Natural killer cell treated with Interleukin-12 subunit alpha and Interleukin-12 subunit beta and Interleukin-15 and Interleukin-18, amount 100 ng/mL, for 72 hours (primary cell): ENCODE data around the gene THRB. TPM values are rescaled to one million over a fixed set of nuclear protein-coding genes. Genes with fewer than 3 reads are reported as not detected.

ENCODE experiments used
- ATAC-seq, 2 donors: fragments of 150-1000 bp; cut with Tn5 transposase in 1 of 2; sonication (Bioruptor Pico), chemical (Tn5 transposase) in 1 of 2; 2 replicates each; pipeline ENCODE4 v1.10.0; 2021
- DNase-seq: peaks from one replicate; pipeline ENCODE4 v3.0.0; 2022; ENCODE audit warnings: low spot score
- H3K27ac Mint-ChIP-seq, 2 donors: 1 replicate in 1 of 2; 2 replicates in 1 of 2; pipeline ENCODE4 v1.8.0; 2022; ENCODE audit warnings: mixed read lengths in 2 of 2, mild to moderate bottlenecking in 1 of 2, moderate library complexity in 1 of 2
- H3K27me3 Mint-ChIP-seq, 2 donors: 1 replicate in 1 of 2; 2 replicates in 1 of 2; pipeline ENCODE4 v1.8.0; 2022; ENCODE audit warnings: mixed read lengths in 2 of 2
- H3K36me3 Mint-ChIP-seq: one replicate; pipeline ENCODE4 v1.8.0; 2022; ENCODE audit warnings: mixed read lengths
- H3K4me1 Mint-ChIP-seq, 2 donors: 1 replicate in 1 of 2; 2 replicates in 1 of 2; pipeline ENCODE4 v1.8.0; 2022; ENCODE audit warnings: low read depth in 2 of 2, mixed read lengths in 2 of 2, mild to moderate bottlenecking in 1 of 2
- H3K4me3 Mint-ChIP-seq: one replicate; pipeline ENCODE4 v1.8.0; 2022; ENCODE audit warnings: mixed read lengths
- H3K9me3 Mint-ChIP-seq: 2 replicates; pipeline ENCODE4 v1.8.0; 2022; ENCODE audit warnings: mixed read lengths
- total RNA-seq, 2 donors: library from RNA; stranded (reverse); gene quantifications; one replicate each; pipeline ENCODE4 v1.2.3, GENCODE V29; 2022

Gene THRB
- total RNA-seq, 2 donors from 2014 or later = 0.22 TPM; not detected in 1

DNA sequence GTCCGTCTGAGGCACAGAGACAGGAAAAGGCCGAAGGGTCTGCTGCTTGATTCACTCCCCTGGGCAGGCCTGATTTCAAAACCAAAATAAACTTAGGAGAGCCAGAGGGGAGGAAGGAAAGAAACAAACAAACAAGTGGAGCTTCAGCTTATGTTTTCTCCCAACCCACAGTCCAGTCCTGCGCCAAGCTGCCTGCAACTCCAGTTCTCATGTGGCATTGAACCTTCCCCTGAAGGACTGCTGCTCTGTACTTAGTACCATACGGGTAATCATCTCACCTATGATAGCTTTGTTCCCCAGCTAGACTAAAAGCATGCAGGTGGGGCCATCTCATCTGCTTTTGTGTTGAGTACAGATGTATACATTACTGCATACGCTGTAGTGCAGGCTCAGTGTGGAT is 236.4 kb downstream of the THRB start:
- Mint-ChIP-seq H3K27ac (no peak overlapping the region), H3K27me3 (peaks cover 0 to under 1% of the 10 kb centered on the region in 2 donors), H3K9me3 (no peaks in the 10 kb centered on the region), H3K4me3 (no peak overlapping the region), H3K4me1 (no peaks in the 10 kb centered on the region), H3K36me3 (no peaks in the 10 kb centered on the region)
- no peak for DNase-seq
- ATAC-seq = peak in 1 of 2 donors; percentile 13

DNA sequence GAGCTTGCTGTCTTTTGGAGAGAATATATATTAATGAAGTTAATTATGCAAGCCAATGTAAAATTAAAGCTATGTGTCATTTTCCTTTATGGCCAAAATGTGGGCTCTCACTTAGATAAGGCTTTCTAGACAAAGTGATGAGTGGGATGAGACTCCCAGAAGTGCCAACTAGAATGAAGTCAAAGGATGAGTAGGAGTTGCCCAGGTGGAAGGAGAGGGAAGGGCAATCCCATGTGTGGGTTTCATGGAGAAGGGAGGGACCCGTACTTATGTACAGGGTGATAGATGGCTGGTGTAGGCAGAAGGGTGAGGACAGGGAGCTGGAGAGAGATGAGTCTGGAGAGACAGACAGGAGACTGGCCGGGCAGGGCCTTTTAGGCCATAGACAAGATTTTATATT is 239.2 kb downstream of the THRB start:
- no peak overlapping the region for H3K4me3 Mint-ChIP-seq
- H3K36me3 Mint-ChIP-seq = no peaks in the 10 kb centered on the region
- no peaks in the 10 kb centered on the region for H3K4me1 Mint-ChIP-seq
- peaks cover 5 to 11% of the 10 kb centered on the region in 2 donors for H3K27me3 Mint-ChIP-seq
- H3K27ac Mint-ChIP-seq = no peak overlapping the region
- H3K9me3 Mint-ChIP-seq = no peaks in the 10 kb centered on the region
- ATAC-seq = peak in 1 of 2 donors; percentile 15
- no peak for DNase-seq

DNA sequence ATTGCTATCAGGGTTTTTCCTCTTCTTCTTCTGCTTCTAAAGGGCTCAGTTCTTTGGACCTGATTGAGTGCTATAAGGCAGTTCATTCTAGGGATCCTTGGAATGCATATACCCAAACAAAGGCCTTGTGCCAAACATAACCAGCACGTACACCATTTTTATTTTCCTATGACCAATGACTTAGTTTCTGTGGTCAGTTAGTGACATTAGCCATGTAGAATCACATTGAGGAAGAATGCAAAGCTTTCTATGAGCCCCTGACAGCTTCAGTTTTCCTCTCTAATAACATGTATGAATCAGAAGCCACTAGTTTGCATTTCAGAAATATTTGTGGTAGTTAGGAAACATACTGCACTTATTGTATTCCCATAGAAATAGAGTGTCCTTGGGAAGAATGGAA is 240.0 kb downstream of the THRB start:
- ATAC-seq (no peak), DNase-seq (no peak)
- peaks cover 5 to 11% of the 10 kb centered on the region in 2 donors for H3K27me3 Mint-ChIP-seq
- no peak overlapping the region for H3K4me3 Mint-ChIP-seq
- H3K4me1 Mint-ChIP-seq = no peaks in the 10 kb centered on the region
- H3K36me3 Mint-ChIP-seq = no peaks in the 10 kb centered on the region
- no peaks in the 10 kb centered on the region for H3K9me3 Mint-ChIP-seq
- no peak overlapping the region for H3K27ac Mint-ChIP-seq

DNA sequence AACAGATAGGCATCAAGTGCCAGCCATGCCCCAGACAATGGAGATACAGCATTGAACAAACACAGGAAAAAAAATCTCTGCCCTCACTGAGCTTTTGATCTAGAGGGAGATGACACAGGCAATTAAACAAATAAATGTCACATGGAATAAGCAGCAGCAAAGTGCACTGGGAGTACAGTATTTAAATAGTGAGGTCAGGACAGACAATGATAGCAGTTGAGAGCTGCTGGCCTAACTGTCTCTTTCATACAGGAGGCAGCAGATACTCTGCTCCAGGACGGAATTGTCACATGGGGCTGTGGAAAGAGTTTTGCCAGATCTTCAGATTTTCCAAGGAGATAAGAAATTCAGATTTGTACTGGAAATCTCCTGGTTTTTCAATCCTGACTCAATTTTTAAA is 241.3 kb downstream of the THRB start:
- ATAC-seq = no peak
- Mint-ChIP-seq H3K9me3 (no peaks in the 10 kb centered on the region), H3K36me3 (no peaks in the 10 kb centered on the region), H3K4me3 (no peak overlapping the region), H3K27ac (no peak overlapping the region), H3K27me3 (peaks cover 9 to 11% of the 10 kb centered on the region in 2 donors), H3K4me1 (no peaks in the 10 kb centered on the region)
- no peak for DNase-seq

DNA sequence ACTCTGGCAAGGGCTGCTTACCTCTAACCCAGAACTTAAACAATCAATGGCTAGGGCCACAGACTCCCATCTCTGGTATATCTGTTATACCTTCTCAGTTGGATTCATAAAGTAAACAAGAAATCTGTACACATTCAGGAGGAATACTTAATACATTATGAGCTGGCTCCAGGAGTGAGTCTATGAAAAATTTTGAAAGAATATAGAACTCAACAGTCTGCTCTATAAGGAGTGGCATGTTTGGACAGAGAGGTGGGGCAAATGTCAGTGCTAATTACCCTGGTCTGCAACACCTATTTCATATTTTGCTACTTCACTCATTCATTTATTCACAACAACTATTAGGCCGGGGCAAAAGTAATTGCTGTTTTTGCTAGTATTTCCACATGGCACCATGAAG is 245.1 kb downstream of the THRB start:
- H3K36me3 Mint-ChIP-seq = no peaks in the 10 kb centered on the region
- H3K27me3 Mint-ChIP-seq = peaks cover 11 to 13% of the 10 kb centered on the region in 2 donors
- H3K4me1 Mint-ChIP-seq = no peaks in the 10 kb centered on the region
- no peaks in the 10 kb centered on the region for H3K9me3 Mint-ChIP-seq
- H3K27ac Mint-ChIP-seq = no peak overlapping the region
- ATAC-seq = no peak
- no peak for DNase-seq
- no peak overlapping the region for H3K4me3 Mint-ChIP-seq

DNA sequence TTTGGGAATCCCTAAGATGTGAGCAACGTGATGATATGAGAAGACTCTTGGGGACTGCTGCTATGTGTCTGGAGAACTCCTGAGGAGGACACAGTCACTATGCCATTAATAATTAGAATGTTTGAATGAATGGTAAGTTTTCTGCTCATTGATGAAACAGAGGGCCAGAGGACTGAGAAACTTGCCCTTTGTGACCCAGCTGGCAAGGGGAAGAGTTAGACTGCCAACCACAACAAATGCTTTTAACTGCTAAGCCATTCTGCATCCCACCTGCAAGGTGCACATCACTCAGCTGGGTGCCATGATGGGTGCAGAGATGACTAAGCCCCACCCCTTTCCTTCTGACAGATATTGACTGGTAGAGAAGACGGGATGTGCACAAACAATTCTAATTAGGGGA is 249.6 kb downstream of the THRB start:
- Mint-ChIP-seq H3K36me3 (no peaks in the 10 kb centered on the region), H3K4me3 (no peak overlapping the region), H3K27me3 (peaks cover 7 to 8% of the 10 kb centered on the region in 2 donors), H3K4me1 (no peaks in the 10 kb centered on the region), H3K9me3 (no peaks in the 10 kb centered on the region), H3K27ac (no peak overlapping the region)
- DNase-seq (no peak), ATAC-seq (no peak)

DNA sequence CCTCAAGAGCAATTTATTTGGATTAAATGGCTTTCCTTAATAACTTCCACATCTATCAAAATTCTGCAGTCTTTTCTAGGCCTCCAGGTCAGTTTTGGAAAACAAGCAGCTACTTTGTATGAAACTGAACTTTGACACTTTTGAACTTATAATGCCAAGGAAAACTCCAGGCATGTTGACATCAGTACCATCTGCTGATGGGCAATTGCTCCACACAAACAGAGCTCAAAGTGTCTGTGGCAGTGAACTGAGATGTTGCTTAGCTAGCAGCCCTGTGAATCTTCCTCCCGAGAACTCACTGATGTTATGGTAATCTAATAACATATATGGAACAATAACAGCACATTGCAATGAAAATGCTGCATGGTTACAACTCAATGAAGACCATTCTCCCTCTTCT is 250.2 kb downstream of the THRB start:
- ATAC-seq (no peak), DNase-seq (no peak)
- Mint-ChIP-seq H3K9me3 (no peaks in the 10 kb centered on the region), H3K27ac (no peak overlapping the region), H3K4me1 (no peaks in the 10 kb centered on the region), H3K36me3 (no peaks in the 10 kb centered on the region), H3K27me3 (peaks cover 7 to 8% of the 10 kb centered on the region in 2 donors), H3K4me3 (no peak overlapping the region)

DNA sequence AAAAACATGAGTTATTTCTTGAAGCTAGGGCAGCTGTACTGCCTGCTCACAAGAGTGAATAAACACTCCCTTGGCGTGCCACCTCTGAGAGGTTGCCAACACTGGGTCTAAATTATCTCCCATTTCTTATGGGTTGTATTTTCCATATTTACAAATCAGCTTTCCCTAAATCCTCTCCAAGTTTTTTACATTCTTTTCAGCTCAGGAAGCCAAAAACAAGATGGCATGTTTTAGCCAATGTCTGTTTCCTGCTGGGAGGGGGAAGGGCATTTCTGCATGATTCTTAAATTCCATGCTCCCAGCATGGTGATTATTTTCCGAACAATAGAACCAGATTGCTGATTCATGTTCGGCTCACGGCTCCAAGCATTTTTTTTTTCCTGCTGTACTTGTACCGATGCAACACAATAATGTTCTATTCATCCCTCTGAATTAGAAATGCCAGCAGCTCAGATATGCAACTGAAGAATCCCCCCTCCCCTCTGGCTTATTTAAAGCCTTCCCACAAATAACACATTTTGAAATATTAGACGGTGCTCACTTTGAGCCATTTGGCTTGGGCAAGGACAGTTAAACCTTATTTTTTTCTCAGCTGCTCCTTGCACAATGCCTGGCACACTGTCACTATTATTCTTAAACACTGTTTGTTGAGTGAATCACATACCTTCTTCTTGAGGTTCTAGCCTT is 252.5 kb downstream of the THRB start:
- Mint-ChIP-seq H3K27ac (no peak overlapping the region), H3K36me3 (no peaks in the 10 kb centered on the region), H3K9me3 (no peaks in the 10 kb centered on the region), H3K4me1 (peaks cover 4 to 6% of the 10 kb centered on the region in 2 donors), H3K4me3 (no peak overlapping the region), H3K27me3 (peaks cover 7 to 8% of the 10 kb centered on the region in 2 donors)
- ATAC-seq = no peak
- DNase-seq = no peak

DNA sequence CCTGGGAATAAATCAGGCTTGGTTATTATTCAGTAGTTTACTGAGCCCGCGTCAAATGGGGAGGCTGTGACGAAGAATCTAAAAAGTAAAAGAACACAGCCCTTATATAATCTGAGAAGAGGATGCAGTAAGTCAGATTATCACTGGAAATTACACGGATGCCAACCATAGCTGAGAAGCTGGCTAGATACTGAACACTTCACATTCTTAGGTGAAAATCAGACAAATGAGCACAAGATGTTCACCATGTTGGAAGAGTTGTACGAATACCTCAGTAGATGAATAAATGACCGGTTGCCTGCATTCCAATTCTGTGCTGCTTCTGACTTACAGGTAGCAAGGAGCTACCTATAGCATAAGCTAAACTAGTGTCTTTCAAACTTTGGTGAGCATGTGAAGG is 254.3 kb downstream of the THRB start:
- no peaks in the 10 kb centered on the region for H3K9me3 Mint-ChIP-seq
- ATAC-seq (no peak), DNase-seq (no peak)
- no peaks in the 10 kb centered on the region for H3K36me3 Mint-ChIP-seq
- peaks cover 4 to 6% of the 10 kb centered on the region in 2 donors for H3K4me1 Mint-ChIP-seq
- no peak overlapping the region for H3K4me3 Mint-ChIP-seq
- H3K27ac Mint-ChIP-seq = no peak overlapping the region
- peaks cover 6 to 7% of the 10 kb centered on the region in 2 donors for H3K27me3 Mint-ChIP-seq

DNA sequence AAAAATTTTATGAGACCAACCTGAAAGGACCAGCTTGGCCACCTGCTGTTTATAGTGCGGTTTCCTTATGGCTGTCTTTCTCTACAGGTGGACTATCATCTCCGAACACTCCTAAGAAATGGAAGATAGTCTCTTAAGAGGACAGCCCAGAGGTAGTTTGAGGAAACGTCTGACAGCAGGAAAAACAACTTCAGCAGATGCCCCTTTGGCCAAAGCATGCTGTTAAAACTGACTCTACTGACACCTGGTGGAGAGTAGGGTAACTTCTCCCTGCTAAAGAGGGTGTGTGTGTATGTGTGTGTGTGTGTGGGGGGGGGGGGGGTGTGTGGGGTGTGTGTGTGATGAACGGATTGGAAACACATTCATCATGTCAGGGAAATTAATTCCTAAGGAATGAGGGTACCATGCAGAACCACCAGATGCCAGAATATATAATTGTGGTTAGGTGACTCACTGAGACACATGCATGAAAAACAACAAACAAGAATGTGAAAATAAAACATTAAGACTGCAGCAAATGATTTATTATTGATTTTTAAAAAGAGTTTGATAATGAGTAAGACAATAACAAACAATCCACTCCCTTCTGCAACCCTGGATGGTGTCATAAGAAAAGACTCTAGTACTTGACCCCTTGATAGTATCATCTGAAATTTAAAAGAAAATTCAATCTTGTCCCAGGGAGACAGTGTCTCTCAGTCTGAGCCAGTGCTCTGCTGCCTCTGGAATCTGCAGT is 256.5 kb downstream of the THRB start:
- Mint-ChIP-seq H3K4me3 (peak overlapping the region; percentile 11), H3K27me3 (peaks cover 4 to 5% of the 10 kb centered on the region in 2 donors), H3K36me3 (no peaks in the 10 kb centered on the region), H3K4me1 (peaks cover 4 to 6% of the 10 kb centered on the region in 2 donors), H3K27ac (peak overlapping the region in 1 of 2 donors; percentile 28), H3K9me3 (no peaks in the 10 kb centered on the region)
- DNase-seq = no peak
- peak in 1 of 2 donors; percentile 73 for ATAC-seq

DNA sequence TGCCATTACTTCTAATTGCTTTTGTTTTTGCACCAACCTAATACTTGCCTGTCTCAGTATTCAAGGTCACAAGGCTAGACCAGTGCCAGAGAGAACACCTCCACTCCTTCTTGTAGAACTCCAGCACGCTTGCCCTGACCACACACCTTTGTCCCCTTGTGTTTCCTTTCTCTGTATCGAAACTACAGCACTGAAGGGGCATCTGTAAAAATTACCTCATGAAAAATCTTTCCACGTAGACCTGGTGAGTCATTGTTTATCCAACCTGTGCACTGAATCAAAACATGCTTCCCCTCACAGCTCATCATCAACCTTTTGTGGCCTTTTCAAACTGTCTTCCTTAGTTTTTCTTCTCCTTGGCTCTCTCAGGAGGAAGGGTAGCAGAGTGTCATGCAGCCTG is 259.5 kb downstream of the THRB start:
- H3K36me3 Mint-ChIP-seq = no peaks in the 10 kb centered on the region
- H3K4me1 Mint-ChIP-seq = peaks cover 4 to 6% of the 10 kb centered on the region in 2 donors
- no peaks in the 10 kb centered on the region for H3K9me3 Mint-ChIP-seq
- H3K27me3 Mint-ChIP-seq = peaks cover 4 to 7% of the 10 kb centered on the region in 2 donors
- no peak overlapping the region for H3K4me3 Mint-ChIP-seq
- H3K27ac Mint-ChIP-seq = no peak overlapping the region
- DNase-seq (no peak), ATAC-seq (no peak)

DNA sequence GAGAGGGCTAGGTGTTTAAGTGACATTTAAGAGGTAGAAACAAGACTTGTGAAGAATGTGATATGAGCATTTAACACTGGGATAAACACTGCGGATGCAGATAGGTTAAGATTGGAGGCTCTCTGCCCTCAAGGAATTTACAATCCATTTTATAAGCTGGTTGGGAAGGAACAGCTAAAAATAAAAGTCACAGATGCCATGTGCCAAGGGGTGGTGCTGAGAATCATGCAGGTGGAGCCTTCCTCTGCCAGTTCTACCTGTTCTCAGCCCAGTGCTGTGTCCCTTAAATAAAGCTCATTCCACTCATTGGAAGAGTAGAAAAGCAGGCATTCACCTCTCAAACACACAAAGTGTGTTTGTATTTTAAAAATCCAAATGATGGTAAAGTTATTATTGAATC is 261.9 kb downstream of the THRB start:
- ATAC-seq (no peak), DNase-seq (no peak)
- Mint-ChIP-seq H3K36me3 (no peaks in the 10 kb centered on the region), H3K27me3 (peaks cover 4 to 13% of the 10 kb centered on the region in 2 donors), H3K4me1 (peaks cover 4 to 5% of the 10 kb centered on the region in 2 donors), H3K4me3 (no peak overlapping the region), H3K9me3 (no peaks in the 10 kb centered on the region), H3K27ac (no peak overlapping the region)

DNA sequence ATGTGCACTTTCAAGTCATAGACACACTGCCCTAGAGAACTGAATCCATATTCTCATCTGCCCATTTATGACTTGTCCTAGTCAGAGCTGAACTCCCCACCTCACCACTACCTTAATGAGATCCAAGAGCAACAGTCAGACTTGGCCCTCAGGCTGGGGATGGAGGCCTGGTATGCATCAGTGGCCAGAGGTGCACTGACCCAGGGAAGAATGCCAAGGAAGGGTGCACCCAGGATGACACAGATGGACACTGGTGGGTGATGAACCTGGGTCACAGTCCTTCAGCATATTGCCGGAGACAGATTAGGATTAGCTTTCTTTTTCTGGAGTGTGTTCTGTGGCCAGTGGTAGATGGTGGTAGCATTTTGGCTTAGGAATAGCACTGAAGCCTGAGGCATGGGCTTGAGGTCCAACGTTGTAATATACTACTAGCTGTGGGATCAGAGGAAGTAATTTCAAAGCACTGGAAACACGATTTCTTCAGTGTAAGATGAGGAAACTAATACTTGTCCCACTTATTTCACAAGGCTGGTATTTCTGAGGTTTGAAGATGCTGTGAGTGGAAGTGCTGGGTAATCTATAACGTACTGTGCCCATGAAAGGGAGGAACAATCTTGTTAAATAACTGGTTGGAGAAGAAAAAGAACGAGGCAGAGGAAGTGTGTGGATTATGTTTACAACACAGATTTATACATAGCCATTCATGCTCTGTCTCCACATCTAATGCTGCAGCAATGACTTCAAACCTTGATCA is 265.0 kb downstream of the THRB start:
- H3K27me3 Mint-ChIP-seq = peaks cover 0 to 21% of the 10 kb centered on the region in 2 donors
- peak in 1 of 2 donors; percentile 12 for ATAC-seq
- no peaks in the 10 kb centered on the region for H3K9me3 Mint-ChIP-seq
- no peak overlapping the region for H3K4me3 Mint-ChIP-seq
- no peak overlapping the region for H3K27ac Mint-ChIP-seq
- no peak for DNase-seq
- H3K4me1 Mint-ChIP-seq = no peaks in the 10 kb centered on the region
- H3K36me3 Mint-ChIP-seq = no peaks in the 10 kb centered on the region

DNA sequence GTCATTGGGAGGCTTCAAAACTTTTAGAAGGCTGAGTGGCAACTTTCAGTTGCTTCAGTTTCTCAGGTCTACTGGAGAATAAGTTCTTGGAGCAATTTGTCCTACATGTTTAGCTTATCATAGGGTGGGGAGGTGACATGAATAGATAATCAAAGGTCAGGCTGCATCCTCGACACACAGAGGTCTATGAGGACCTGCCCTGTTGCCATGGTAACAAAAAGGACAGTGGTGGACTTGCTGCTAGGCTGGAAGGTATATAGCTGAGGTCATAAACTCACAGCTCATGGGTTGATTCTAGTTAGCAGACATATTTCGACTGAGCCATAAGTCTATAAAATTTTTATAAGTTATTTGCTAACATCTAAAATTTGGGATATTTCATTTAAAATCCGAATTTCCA is 267.0 kb downstream of the THRB start:
- DNase-seq (no peak), ATAC-seq (no peak)
- H3K27me3 Mint-ChIP-seq = peaks cover 0 to 15% of the 10 kb centered on the region in 2 donors
- no peaks in the 10 kb centered on the region for H3K4me1 Mint-ChIP-seq
- H3K9me3 Mint-ChIP-seq = no peaks in the 10 kb centered on the region
- no peak overlapping the region for H3K27ac Mint-ChIP-seq
- no peaks in the 10 kb centered on the region for H3K36me3 Mint-ChIP-seq
- H3K4me3 Mint-ChIP-seq = no peak overlapping the region
